SK-N-SH (cell line): ENCODE results near the gene BCAP31. TPM values are rescaled to one million over a fixed set of nuclear protein-coding genes. Genes with fewer than 3 reads are reported as not detected.

Source experiments
- CTCF ChIA-PET: fragments of 300-600, 350-600 bp; formaldehyde crosslinking; extraction: SDS; loops from one replicate; lab custom pipeline; 2021; lab: Yijun Ruan, JAX
- POLR2A ChIA-PET: fragments of 350-600 bp; sonication (Branson Sonifier 250); formaldehyde crosslinking; extraction: SDS; loops from one replicate; lab custom pipeline; 2020; ENCODE audit warnings: antibody characterized with exemption, inconsistent platforms; lab: Yijun Ruan, JAX
- DNase-seq: peaks from one replicate; pipeline ENCODE4 v3.0.0; 2012
- H2AFZ ChIP-seq: fragments of 200-600 bp; sonication (generic); 2 replicates; pipeline ENCODE4 v1.8.1; 2016; ENCODE audit warnings: antibody characterized with exemption, mild to moderate bottlenecking, low read depth
- H3F3A ChIP-seq: fragments of 200-600 bp; sonication (generic); replicated peaks from 2 replicates; pipeline ENCODE3; 2016; ENCODE audit warnings: antibody characterized with exemption, mild to moderate bottlenecking; ENCODE audit not compliant: insufficient read depth
- H3K27ac ChIP-seq, 2 experiments: fragments of 200-500 bp in 1 of 2; fragments of 200-600 bp in 1 of 2; sonication (Bioruptor generic) in 1 of 2; sonication (generic), shearing (Covaris generic) in 1 of 2; 2 replicates each; pipeline versions ENCODE4 v1.5.1 to v1.6.1; 2014 to 2016; ENCODE audit warnings: low read depth in 2 of 2, inconsistent platforms in 1 of 2, low read length in 1 of 2, mild to moderate bottlenecking in 1 of 2, mixed read lengths in 1 of 2
- H3K27me3 ChIP-seq: fragments of 200-600 bp; sonication (generic), shearing (Covaris generic); 2 replicates; pipeline ENCODE4 v1.6.1; 2016; ENCODE audit warnings: mixed run types; ENCODE audit not compliant: insufficient read depth
- H3K36me3 ChIP-seq, 2 experiments: fragments of 200-500 bp in 1 of 2; fragments of 200-600 bp in 1 of 2; sonication (Bioruptor generic) in 1 of 2; sonication (generic) in 1 of 2; replicated peaks in 1 of 2; 2 replicates each; pipeline versions ENCODE3 to v1.5.1; 2014 to 2016; ENCODE audit warnings: low read length in 1 of 2, mild to moderate bottlenecking in 1 of 2; ENCODE audit not compliant: insufficient read depth in 2 of 2, control insufficient read depth in 1 of 2
- H3K4me1 ChIP-seq, 2 experiments: fragments of 200-500 bp in 1 of 2; fragments of 200-600 bp in 1 of 2; sonication (Bioruptor generic) in 1 of 2; sonication (generic), shearing (Covaris generic) in 1 of 2; 2 replicates each; pipeline versions ENCODE4 v1.5.1 to v1.6.1; 2014 to 2016; ENCODE audit warnings: low read depth in 1 of 2, low read length in 1 of 2, mixed run types in 1 of 2; ENCODE audit not compliant: insufficient read depth in 2 of 2, control insufficient read depth in 1 of 2
- H3K4me2 ChIP-seq: fragments of 200-600 bp; sonication (generic), shearing (Covaris generic); 2 replicates; pipeline ENCODE4 v1.6.1; 2017; ENCODE audit warnings: mixed run types
- H3K4me3 ChIP-seq, 2 experiments: fragments of 200-500 bp in 1 of 2; fragments of 200-600 bp in 1 of 2; sonication (Bioruptor generic) in 1 of 2; sonication (generic), shearing (Covaris generic) in 1 of 2; 2 replicates each; pipeline versions ENCODE4 v1.5.1 to v1.8.1; 2014 to 2016; ENCODE audit warnings: low read depth in 2 of 2, inconsistent platforms in 1 of 2, low read length in 1 of 2, mild to moderate bottlenecking in 1 of 2, mixed read lengths in 1 of 2, moderate library complexity in 1 of 2
- H3K79me2 ChIP-seq: fragments of 200-600 bp; sonication (generic); 2 replicates; pipeline ENCODE4 v1.8.1; 2017; ENCODE audit warnings: mild to moderate bottlenecking; ENCODE audit not compliant: insufficient read depth
- H3K9ac ChIP-seq: fragments of 200-600 bp; sonication (generic); 2 replicates; pipeline ENCODE4 v1.6.1; 2017; ENCODE audit warnings: mixed run types
- H3K9me2 ChIP-seq: fragments of 200-600 bp; sonication (generic); 2 replicates; pipeline ENCODE4 v1.6.1; 2017; ENCODE audit warnings: mixed run types
- H3K9me3 ChIP-seq: fragments of 200-600 bp; sonication (generic); 2 replicates; pipeline ENCODE4 v1.6.1; 2017; ENCODE audit warnings: mixed run types, mild to moderate bottlenecking, moderate library complexity
- H4K20me1 ChIP-seq: fragments of 200-600 bp; sonication (generic); 2 replicates; pipeline ENCODE4 v1.6.1; 2017; ENCODE audit warnings: mild to moderate bottlenecking, mixed run types; ENCODE audit not compliant: insufficient read depth
- CHD2 ChIP-seq: fragments of 150-350 bp; IDR thresholded peaks from 2 replicates; pipeline ENCODE4 v1.6.1; 2018; ENCODE audit warnings: low read length; ENCODE audit not compliant: partially characterized antibody
- CTCF ChIP-seq: fragments of 200-600 bp; sonication (generic); IDR thresholded peaks from 2 replicates; pipeline ENCODE4 v1.6.1; 2017; ENCODE audit warnings: antibody characterized with exemption, mild to moderate bottlenecking, moderate library complexity
- ELF1 ChIP-seq: IDR thresholded peaks from 2 replicates; pipeline ENCODE4 v1.4.0; 2012
- FOSL2 ChIP-seq: IDR thresholded peaks from 2 replicates; pipeline ENCODE4 v1.4.0; 2012; ENCODE audit warnings: low read depth, mild to moderate bottlenecking, moderate library complexity, borderline replicate concordance
- FOXJ3 ChIP-seq: sonication (generic); formaldehyde crosslinking; IDR thresholded peaks from 2 replicates; pipeline ENCODE4 v1.5.1; 2020; ENCODE audit warnings: mild to moderate bottlenecking, missing genetic modification reagents
- GABPA ChIP-seq: IDR thresholded peaks from 2 replicates; pipeline ENCODE4 v1.4.0; 2012; ENCODE audit warnings: low read depth, mild to moderate bottlenecking
- MAX ChIP-seq: IDR thresholded peaks from 2 replicates; pipeline ENCODE4 v1.4.0; 2012; ENCODE audit warnings: low read depth
- NRF1 ChIP-seq: IDR thresholded peaks from 2 replicates; pipeline ENCODE4 v1.6.1; 2012; ENCODE audit warnings: low read depth, mild to moderate bottlenecking, low read length
- RCOR1 ChIP-seq: fragments of 150-350 bp; IDR thresholded peaks from 2 replicates; pipeline ENCODE4 v1.6.1; 2017; ENCODE audit warnings: antibody characterized with exemption, low read length
- REST ChIP-seq: IDR thresholded peaks from 2 replicates; pipeline ENCODE4 v1.6.1; 2012; ENCODE audit warnings: mild to moderate bottlenecking, low read depth, low read length, moderate library complexity
- TAF1 ChIP-seq: IDR thresholded peaks from 2 replicates; pipeline ENCODE4 v1.6.1; 2012; ENCODE audit warnings: low read depth, mild to moderate bottlenecking, low read length, moderate library complexity, borderline replicate concordance
- TCF12 ChIP-seq: IDR thresholded peaks from 2 replicates; pipeline ENCODE4 v1.4.0; 2012
- TEAD4 ChIP-seq: IDR thresholded peaks from 2 replicates; pipeline ENCODE4 v1.4.0; 2012; ENCODE audit warnings: mild to moderate bottlenecking, borderline replicate concordance; ENCODE audit not compliant: insufficient read depth
- YY1 ChIP-seq: IDR thresholded peaks from 2 replicates; pipeline ENCODE4 v1.4.0; 2012; ENCODE audit warnings: low read depth, mild to moderate bottlenecking
- ZBTB33 ChIP-seq: IDR thresholded peaks from 2 replicates; pipeline ENCODE4 v1.4.0; 2012; ENCODE audit warnings: low read depth, borderline replicate concordance
- WGBS: methylation state at CpG from one replicate; pipeline ENCODE4 v1.1.6; 2017; ENCODE audit warnings: low lambda C conversion rate; 5-methylcytosine and 5-hydroxymethylcytosine counted together
- polyA plus RNA-seq, 3 experiments: library from polyadenylated mRNA; depleted of rRNA; stranded (reverse); fragments of >200 nt; gene quantifications; 2 replicates each; pipeline ENCODE4 v1.2.3, GENCODE V29; 2012
- TF ChIP-seq, protein P1 (sequence below): fragments of 150-350 bp; IDR thresholded peaks from 2 replicates; pipeline ENCODE4 v1.6.1; 2017; ENCODE audit warnings: antibody characterized with exemption, low read length, low read depth, borderline replicate concordance
- TF ChIP-seq, protein P2 (sequence below): IDR thresholded peaks from 2 replicates; pipeline ENCODE4; 2012

BCAP31 gene
- polyA plus RNA-seq, 1 of the 3 experiments (the other 2 are of a cell fraction), result 173 TPM

- Histone ChIP-seq H2AFZ (no peak overlapping the region), H3K27ac (no peak overlapping the region), H3K4me1 (peaks cover 7 to 31% of the 10 kb centered on the region in 2 experiments; a peak in 3 of 4 replicates), H3K9me2 (no peaks in the 10 kb centered on the region), H3K9me3 (no peaks in the 10 kb centered on the region), H4K20me1 (no peaks in the 10 kb centered on the region), H3K79me2 (no peaks in the 10 kb centered on the region; the same call in 1 of the 2 replicates), H3F3A (no peaks in the 10 kb centered on the region), H3K9ac (no peak overlapping the region), H3K4me3 (no peak overlapping the region), H3K27me3 (no peaks in the 10 kb centered on the region), H3K4me2 (no peak overlapping the region), H3K36me3 (peaks cover 0 to 8% of the 10 kb centered on the region in 2 experiments)
- 49% methylated on average over 12 of the region's 23 CpGs for WGBS
- ChIA-PET POLR2A (no interaction called here), CTCF (interaction anchor here (0.9 kb wide), 1 partner anchor 13 kb away, joined by 3 read pairs; no protein-coding TSS in a partner anchor)
- no peak for DNase-seq
- no peak for TF ChIP-seq CHD2
- TF ChIP-seq, protein P1, sequence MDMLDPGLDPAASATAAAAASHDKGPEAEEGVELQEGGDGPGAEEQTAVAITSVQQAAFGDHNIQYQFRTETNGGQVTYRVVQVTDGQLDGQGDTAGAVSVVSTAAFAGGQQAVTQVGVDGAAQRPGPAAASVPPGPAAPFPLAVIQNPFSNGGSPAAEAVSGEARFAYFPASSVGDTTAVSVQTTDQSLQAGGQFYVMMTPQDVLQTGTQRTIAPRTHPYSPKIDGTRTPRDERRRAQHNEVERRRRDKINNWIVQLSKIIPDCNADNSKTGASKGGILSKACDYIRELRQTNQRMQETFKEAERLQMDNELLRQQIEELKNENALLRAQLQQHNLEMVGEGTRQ, result no peak
- TF ChIP-seq RCOR1, result no peak
- TF ChIP-seq NRF1, result no peak
- TF ChIP-seq MAX, result no peak
- TF ChIP-seq FOXJ3 (CRISPR knock-in tag), result no peak
- no peak for TF ChIP-seq ELF1
- TF ChIP-seq TEAD4, result no peak
Observed at GRCh38 chrX:153728951-153729631, 4.9 kb upstream of the BCAP31 start.

DNA sequence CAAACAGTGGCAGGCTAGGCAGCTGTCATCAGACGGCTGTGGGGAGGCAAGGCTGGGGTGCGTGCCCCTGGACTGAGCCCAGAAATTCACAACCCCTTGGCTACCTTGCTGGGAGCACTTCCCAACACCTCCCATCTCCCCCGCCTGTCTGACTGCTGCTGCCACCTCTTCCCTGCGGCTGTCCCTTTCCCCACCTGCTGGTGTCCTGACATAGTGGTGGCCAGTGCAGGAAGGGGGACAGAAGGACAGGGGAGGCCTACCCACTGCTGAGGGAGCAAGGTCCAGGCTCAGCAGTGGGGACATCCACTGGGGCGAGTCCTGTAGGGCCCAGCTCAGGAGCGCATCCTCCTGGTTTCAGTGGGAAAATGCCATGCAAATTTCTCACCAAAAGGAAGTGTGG, 3.9 kb upstream of the BCAP31 start:
- no peak overlapping the region for H3K9ac ChIP-seq
- peaks cover 7 to 31% of the 10 kb centered on the region in 2 experiments; a peak in 3 of 4 replicates for H3K4me1 ChIP-seq
- H4K20me1 ChIP-seq, result peaks cover 4% of the 10 kb centered on the region; the same call in 1 of the 2 replicates
- DNase-seq, result no peak
- ChIA-PET POLR2A (no interaction called here), CTCF (interaction anchor here (0.9 to 2.7 kb wide), 3 partner anchors 12 to 36 kb away, joined by 3 to 11 read pairs (median 3); partner anchors contain the start of gene PLXNB3)
- H3K27ac ChIP-seq, result peak overlapping the region in 1 of 2 experiments; percentile 76; a peak in 1 of 4 replicates
- peaks cover 4% of the 10 kb centered on the region for H3K79me2 ChIP-seq
- H3K27me3 ChIP-seq, result no peaks in the 10 kb centered on the region
- H3K4me3 ChIP-seq, result no peak overlapping the region
- H3K36me3 ChIP-seq, result peaks cover 0 to 8% of the 10 kb centered on the region in 2 experiments
- H3K9me3 ChIP-seq, result no peaks in the 10 kb centered on the region
- 72% methylated on average over 5 of the region's 6 CpGs for WGBS
- H3F3A ChIP-seq, result no peaks in the 10 kb centered on the region
- no peak overlapping the region for H2AFZ ChIP-seq
- no peaks in the 10 kb centered on the region for H3K9me2 ChIP-seq
- no peak for TF ChIP-seq FOSL2
- TF ChIP-seq ELF1, result no peak
- TF ChIP-seq ZBTB33, result no peak
- TF ChIP-seq YY1, result no peak
- TF ChIP-seq TEAD4, result no peak
- no peak for TF ChIP-seq GABPA
- TF ChIP-seq, protein P2, sequence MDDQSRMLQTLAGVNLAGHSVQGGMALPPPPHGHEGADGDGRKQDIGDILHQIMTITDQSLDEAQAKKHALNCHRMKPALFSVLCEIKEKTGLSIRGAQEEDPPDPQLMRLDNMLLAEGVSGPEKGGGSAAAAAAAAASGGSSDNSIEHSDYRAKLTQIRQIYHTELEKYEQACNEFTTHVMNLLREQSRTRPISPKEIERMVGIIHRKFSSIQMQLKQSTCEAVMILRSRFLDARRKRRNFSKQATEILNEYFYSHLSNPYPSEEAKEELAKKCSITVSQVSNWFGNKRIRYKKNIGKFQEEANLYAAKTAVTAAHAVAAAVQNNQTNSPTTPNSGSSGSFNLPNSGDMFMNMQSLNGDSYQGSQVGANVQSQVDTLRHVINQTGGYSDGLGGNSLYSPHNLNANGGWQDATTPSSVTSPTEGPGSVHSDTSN, result no peak
- no peak for TF ChIP-seq FOXJ3 (CRISPR knock-in tag)
- no peak for TF ChIP-seq TAF1
- no peak for TF ChIP-seq REST
- TF ChIP-seq CTCF, result no peak
- no peak for TF ChIP-seq TCF12
- H3K4me2 ChIP-seq, result no peak overlapping the region
